Measurements from ENCODE around the gene VAT1L. TPM values are rescaled to one million over a fixed set of nuclear protein-coding genes. Genes with fewer than 3 reads are reported as not detected.

VAT1L gene
- total RNA-seq, 1 experiment from 2014 or later: 0.10 TPM

- ChIA-PET CTCF (no interaction called here), RAD21 (ENCODE audit: low non-redundant PET in 1 of 2, low total read pairs in 2 of 2, uncharacterized antibody in 2 of 2, unreplicated experiment in 2 of 2) (no interaction called here), POLR2A (interaction anchor here (0.7 kb wide), 1 partner anchor 37 kb away, joined by 3 read pairs; no protein-coding TSS in a partner anchor)
- Histone ChIP-seq H3K36me3 (ENCODE audit: control insufficient read depth in 1 of 2, insufficient read depth in 2 of 2, low read length in 2 of 2) (no peaks in the 10 kb centered on the region), H3K79me2 (ENCODE audit: insufficient read depth, low read length) (no peaks in the 10 kb centered on the region), H3K9me2 (ENCODE audit: insufficient read depth) (no peaks in the 10 kb centered on the region), H3K4me2 (ENCODE audit: low read length) (no peak overlapping the region), H3K4me3 (replicated peaks in 1 of 2; ENCODE audit: low read depth in 1 of 2, low read length in 2 of 2) (no peak overlapping the region), H3K9me3 (ENCODE audit: control insufficient read depth in 1 of 2, insufficient read depth in 1 of 2, low read depth in 1 of 2, low read length in 2 of 2) (no peaks in the 10 kb centered on the region), H3K27me3 (ENCODE audit: insufficient read depth, low read length) (peaks cover 3% of the 10 kb centered on the region; the same call in 1 of the 2 replicates), H3K4me1 (ENCODE audit: control insufficient read depth in 1 of 2, insufficient read depth in 2 of 2, low read length in 2 of 2) (peaks cover 0 to 5% of the 10 kb centered on the region in 2 experiments; a peak in 2 of 4 replicates), H2AFZ (ENCODE audit: low read depth, low read length, poor library complexity, severe bottlenecking) (no peak overlapping the region), H4K20me1 (ENCODE audit: insufficient read depth) (no peaks in the 10 kb centered on the region), H3K9ac (ENCODE audit: low read length) (no peak overlapping the region), H3K27ac (ENCODE audit: low read depth, low read length) (no peak overlapping the region)
- ATAC-seq: no peak
- BruUV-seq (replicated peaks): no TSS peak
- intact Hi-C loops (cut with micrococcal nuclease): no loop called here
- DNase-seq (ENCODE audit: low read depth, low spot score): no peak
- TF ChIP-seq SIN3A (IDR thresholded peaks at IDR 0.05; ENCODE audit: low read depth) (no peak), ZNF274 (IDR thresholded peaks at IDR 0.05; ENCODE audit: low read depth, low read length) (no peak), RAD21 (IDR thresholded peaks at IDR 0.05; ENCODE audit: low read depth) (no peak), YY1 (IDR thresholded peaks at IDR 0.05; ENCODE audit: extremely low read depth, insufficient replicate concordance, low read depth, low read length) (no peak), EZH2 (IDR thresholded peaks at IDR 0.05) (no peak)
Measured at GRCh38 chr16:77761204-77761603, 27.2 kb upstream of the VAT1L start.

GRCh38 chr16:77762262-77762661, 26.1 kb upstream of the VAT1L start:
- no peaks in the 10 kb centered on the region for H3K9me3 ChIP-seq (ENCODE audit: control insufficient read depth in 1 of 2, insufficient read depth in 1 of 2, low read depth in 1 of 2, low read length in 2 of 2)
- RAD21 ChIA-PET (ENCODE audit: low non-redundant PET in 1 of 2, low total read pairs in 2 of 2, uncharacterized antibody in 2 of 2, unreplicated experiment in 2 of 2): no interaction called here
- no TSS peak for BruUV-seq (replicated peaks)
- H4K20me1 ChIP-seq (ENCODE audit: insufficient read depth): no peaks in the 10 kb centered on the region
- H3K4me2 ChIP-seq (ENCODE audit: low read length): no peak overlapping the region
- CTCF ChIA-PET: no interaction called here
- H3K79me2 ChIP-seq (ENCODE audit: insufficient read depth, low read length): no peaks in the 10 kb centered on the region
- no peaks in the 10 kb centered on the region for H3K36me3 ChIP-seq (ENCODE audit: control insufficient read depth in 1 of 2, insufficient read depth in 2 of 2, low read length in 2 of 2)
- intact Hi-C loops (cut with micrococcal nuclease): no loop called here
- ATAC-seq (no peak), DNase-seq (ENCODE audit: low read depth, low spot score) (no peak)
- no peak overlapping the region for H3K27ac ChIP-seq (ENCODE audit: low read depth, low read length)
- no peak overlapping the region for H2AFZ ChIP-seq (ENCODE audit: low read depth, low read length, poor library complexity, severe bottlenecking)
- POLR2A ChIA-PET: no interaction called here
- H3K9ac ChIP-seq (ENCODE audit: low read length): no peak overlapping the region
- no peak overlapping the region for H3K4me3 ChIP-seq (replicated peaks in 1 of 2; ENCODE audit: low read depth in 1 of 2, low read length in 2 of 2)
- peaks cover 4% of the 10 kb centered on the region; the same call in 1 of the 2 replicates for H3K27me3 ChIP-seq (ENCODE audit: insufficient read depth, low read length)
- no peak for TF ChIP-seq YY1 (IDR thresholded peaks at IDR 0.05; ENCODE audit: extremely low read depth, insufficient replicate concordance, low read depth, low read length)
- no peak for TF ChIP-seq MAX (IDR thresholded peaks at IDR 0.05)
- TF ChIP-seq EGR1 (IDR thresholded peaks at IDR 0.05; ENCODE audit: low read depth): no peak
- no peak for TF ChIP-seq CBX3 (IDR thresholded peaks at IDR 0.05; ENCODE audit: low read depth)
- TF ChIP-seq RAD21 (IDR thresholded peaks at IDR 0.05; ENCODE audit: low read depth): no peak
- no peak for TF ChIP-seq SRF (IDR thresholded peaks at IDR 0.05; ENCODE audit: low read depth)
- TF ChIP-seq POLR2A (IDR thresholded peaks at IDR 0.05; ENCODE audit: borderline replicate concordance, extremely low read depth, insufficient read depth, insufficient read length): no peak
- no peak for TF ChIP-seq CTCF (IDR thresholded peaks at IDR 0.05 in 2 of 3, conservative IDR thresholded peaks at IDR 0.05 in 1 of 3; ENCODE audit: borderline replicate concordance in 1 of 3, insufficient read depth in 1 of 3, low read depth in 2 of 3, low read length in 2 of 3)
- no peaks in the 10 kb centered on the region for H3K9me2 ChIP-seq (ENCODE audit: insufficient read depth)
- peaks cover 0 to 5% of the 10 kb centered on the region in 2 experiments; a peak in 2 of 4 replicates for H3K4me1 ChIP-seq (ENCODE audit: control insufficient read depth in 1 of 2, insufficient read depth in 2 of 2, low read length in 2 of 2)
